Breast epithelium (tissue), 3 donors: ENCODE data around the gene NDUFAF2.

Source experiments
- CTCF ChIP-seq, 3 donors: fragments of 450-650 bp; IDR thresholded peaks; one replicate each; pipeline ENCODE4 v1.5.1; 2016 to 2017; ENCODE audit warnings: antibody characterized with exemption in 3 of 3, mild to moderate bottlenecking in 3 of 3, moderate library complexity in 3 of 3
- POLR2A ChIP-seq: fragments of 450-650 bp; IDR thresholded peaks from one replicate; pipeline ENCODE4 v1.6.1; 2016; ENCODE audit warnings: antibody characterized with exemption, mild to moderate bottlenecking, moderate library complexity
- POLR2AphosphoS5 ChIP-seq, 3 donors: sonication (generic); formaldehyde crosslinking; IDR thresholded peaks; one replicate each; pipeline ENCODE4 v1.6.1; 2017; ENCODE audit warnings: antibody characterized with exemption in 3 of 3

- no peak for TF ChIP-seq CTCF (IDR thresholded peaks at IDR 0.05)
- TF ChIP-seq POLR2A = no peak
- no peak for TF ChIP-seq POLR2AphosphoS5 (IDR thresholded peaks at IDR 0.05)
Observed at GRCh38 chr5:61081741-61082140, 136.7 kb downstream of the NDUFAF2 start.
